Gastroesophageal sphincter (tissue), 4 donors: ENCODE results near the gene SRPK1. TPM values are rescaled to one million over a fixed set of nuclear protein-coding genes. Genes with fewer than 3 reads are reported as not detected.

Experiments used
- ATAC-seq: fragments of 150-250 bp; one replicate; pipeline ENCODE4 v1.9.1; 2016; ENCODE audit warnings: mild to moderate bottlenecking, moderate library complexity
- H3K27ac ChIP-seq, 4 donors: fragments of 200-600 bp; sonication (generic) in 3 of 4; 1 replicate in 3 of 4; 2 replicates in 1 of 4; pipeline ENCODE4 v1.5.1; 2016 to 2019
- H3K27me3 ChIP-seq: fragments of 200-600 bp; sonication (generic); one replicate; pipeline ENCODE4 v1.5.1; 2019
- H3K36me3 ChIP-seq, 2 donors: fragments of 200-600 bp; sonication (generic); one replicate each; pipeline ENCODE4 v1.5.1; 2019; ENCODE audit warnings: control low read depth in 1 of 2
- H3K4me1 ChIP-seq, 3 donors: fragments of 200-600 bp; sonication (generic); 1 replicate in 2 of 3; 2 replicates in 1 of 3; pipeline ENCODE4 v1.5.1; 2016 to 2019; ENCODE audit warnings: control low read depth in 2 of 3
- H3K4me3 ChIP-seq, 2 donors: fragments of 200-600 bp; sonication (generic); one replicate each; pipeline ENCODE4 v1.5.1; 2019; ENCODE audit warnings: mild to moderate bottlenecking in 1 of 2, moderate library complexity in 1 of 2
- H3K9me3 ChIP-seq, 3 donors: fragments of 200-600 bp; sonication (generic); one replicate each; pipeline ENCODE4 v1.5.1; 2017 to 2019; ENCODE audit warnings: control low read depth in 2 of 3
- CTCF ChIP-seq, 4 experiments: fragments of 200-600 bp in 2 of 4; fragments of 450-650 bp in 2 of 4; sonication (generic) in 1 of 4; IDR thresholded peaks; one replicate each; pipeline ENCODE4 v1.5.1; 2017 to 2019; ENCODE audit warnings: antibody characterized with exemption in 4 of 4, mild to moderate bottlenecking in 2 of 4, moderate library complexity in 2 of 4
- EP300 ChIP-seq: sonication (generic); formaldehyde crosslinking; IDR thresholded peaks from one replicate; pipeline ENCODE4 v1.6.1; 2017; ENCODE audit warnings: antibody characterized with exemption, mild to moderate bottlenecking
- POLR2A ChIP-seq, 2 donors: fragments of 450-650 bp; IDR thresholded peaks; one replicate each; pipeline ENCODE4 v1.6.1; 2017; ENCODE audit warnings: antibody characterized with exemption in 2 of 2, mild to moderate bottlenecking in 2 of 2, moderate library complexity in 1 of 2
- POLR2AphosphoS5 ChIP-seq: sonication (generic); formaldehyde crosslinking; IDR thresholded peaks from one replicate; pipeline ENCODE4 v1.6.1; 2017; ENCODE audit warnings: antibody characterized with exemption
- WGBS, 2 donors: methylation state at CpG; one replicate each; pipeline ENCODE4 v1.1.5; 2018; ENCODE audit warnings: low coverage in 1 of 2; 5-methylcytosine and 5-hydroxymethylcytosine counted together
- total RNA-seq, 4 donors: library from RNA; depleted of rRNA; stranded (reverse); fragments of >200 nt; gene quantifications; one replicate each; pipeline ENCODE4 v1.1.0, GENCODE V29; 2016

Gene SRPK1
- total RNA-seq, 4 donors from 2014 or later, result 32.2 to 45.0 (median 37.4) TPM

DNA sequence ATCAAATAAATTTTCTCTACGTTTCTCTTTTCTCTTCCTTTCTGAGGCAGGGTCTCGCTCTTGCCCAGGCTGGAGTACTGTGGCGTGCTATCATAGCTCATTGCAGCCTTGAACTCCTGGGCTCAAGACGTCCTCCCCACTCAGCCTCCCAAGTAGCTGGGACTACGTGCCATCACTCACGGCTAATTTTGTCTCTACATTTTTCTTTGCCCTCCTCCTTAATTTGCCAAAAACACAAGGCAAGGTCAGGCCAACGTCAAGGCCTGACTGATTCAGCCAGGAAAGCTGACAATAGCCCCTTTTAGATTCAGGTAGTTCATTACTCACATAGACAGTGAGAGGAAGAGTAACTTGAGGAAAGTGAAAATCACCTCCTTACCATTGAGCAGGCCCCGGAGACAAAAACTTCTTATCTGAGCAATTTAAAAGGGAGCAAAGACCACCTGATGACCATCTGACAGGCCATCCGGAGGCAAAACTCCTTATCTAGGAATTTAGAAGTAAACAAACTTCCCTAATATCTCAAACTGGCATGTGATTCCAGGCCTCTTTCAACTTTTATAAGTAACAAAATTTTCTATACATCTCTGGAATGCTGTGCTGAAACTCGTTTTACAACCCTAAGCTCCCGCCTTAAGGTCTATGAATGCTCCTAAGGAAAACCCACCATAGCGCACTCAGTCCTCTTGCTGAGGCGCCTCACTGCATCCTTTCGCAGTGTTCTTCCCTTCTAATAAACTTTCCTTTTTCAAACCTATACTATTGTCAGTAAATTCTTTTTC, 42.1 kb upstream of the SRPK1 start:
- Histone ChIP-seq H3K4me1 (no peaks in the 10 kb centered on the region), H3K36me3 (no peaks in the 10 kb centered on the region), H3K4me3 (no peak overlapping the region), H3K27ac (no peak overlapping the region), H3K9me3 (no peaks in the 10 kb centered on the region), H3K27me3 (peaks cover 33% of the 10 kb centered on the region)
- TF ChIP-seq POLR2AphosphoS5 (no peak), POLR2A (IDR thresholded peaks at IDR 0.05) (no peak), EP300 (no peak), CTCF (IDR thresholded peaks at IDR 0.05) (no peak)
- ATAC-seq, result no peak
- WGBS, 2 donors, result 76 to 77% methylated on average over 11 to 14 of the region's 14 CpGs

GRCh38 chr6:35960187-35960586, 39.3 kb upstream of the SRPK1 start:
- Histone ChIP-seq H3K9me3 (no peaks in the 10 kb centered on the region), H3K4me3 (no peak overlapping the region), H3K27ac (no peak overlapping the region), H3K27me3 (peaks cover 36% of the 10 kb centered on the region), H3K4me1 (no peaks in the 10 kb centered on the region), H3K36me3 (no peaks in the 10 kb centered on the region)
- no peak for ATAC-seq
- no peak for TF ChIP-seq EP300
- no peak for TF ChIP-seq POLR2AphosphoS5
- no peak for TF ChIP-seq POLR2A (IDR thresholded peaks at IDR 0.05)
- TF ChIP-seq CTCF (IDR thresholded peaks at IDR 0.05), result no peak
- WGBS, 2 donors, result 46 to 83% methylated on average over 1 to 2 of the region's 2 CpGs

DNA sequence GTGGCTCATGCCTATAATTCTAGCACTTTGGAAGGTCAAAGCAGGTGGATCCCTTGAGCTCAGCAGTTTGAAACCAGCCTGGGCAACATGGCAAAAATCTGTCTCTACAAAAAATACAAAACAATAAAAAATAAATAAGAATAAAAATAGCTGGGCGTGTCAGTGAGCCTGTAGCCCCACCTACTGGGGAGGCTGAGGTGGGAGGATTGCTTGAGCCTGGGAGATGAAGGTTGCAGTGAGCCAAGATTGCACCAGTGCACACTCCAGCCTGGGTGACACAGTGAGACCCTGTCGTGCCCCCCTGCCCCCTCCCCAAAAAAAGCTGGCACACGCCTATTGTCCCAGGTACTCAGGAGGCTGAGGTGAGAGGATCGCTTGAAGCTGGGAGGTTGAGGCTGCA, 35.1 kb upstream of the SRPK1 start:
- no peak for TF ChIP-seq CTCF (IDR thresholded peaks at IDR 0.05)
- no peak for TF ChIP-seq POLR2A (IDR thresholded peaks at IDR 0.05)
- TF ChIP-seq EP300, result no peak
- TF ChIP-seq POLR2AphosphoS5, result no peak
- Histone ChIP-seq H3K4me3 (no peak overlapping the region), H3K9me3 (no peaks in the 10 kb centered on the region), H3K36me3 (no peaks in the 10 kb centered on the region), H3K27ac (no peak overlapping the region), H3K27me3 (peaks cover 32% of the 10 kb centered on the region), H3K4me1 (no peaks in the 10 kb centered on the region)
- WGBS, 2 donors, result 71% methylated on average over 1 of the region's 4 CpGs; no CpG with 5 or more reads in 1 of the 2 donors
- no peak for ATAC-seq

DNA sequence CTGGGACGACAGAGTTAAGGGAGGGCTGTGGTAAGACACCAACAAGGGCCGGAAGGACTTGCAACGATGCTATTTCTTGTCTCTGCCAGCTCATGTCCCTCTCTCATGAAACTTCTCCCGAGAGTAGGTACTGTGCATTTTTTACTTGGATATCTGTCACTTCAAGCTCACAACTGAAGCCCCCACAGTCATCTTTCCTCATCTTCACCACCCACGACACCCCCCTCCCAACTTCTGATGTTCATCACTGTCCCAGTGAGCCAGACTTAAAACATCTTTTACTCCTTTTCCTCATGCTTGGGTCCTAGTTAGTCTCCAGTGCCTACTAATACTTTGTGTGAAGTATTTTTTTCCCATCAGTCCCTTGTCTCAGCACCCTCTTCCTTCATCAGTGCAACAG, 34.6 kb upstream of the SRPK1 start:
- Histone ChIP-seq H3K36me3 (no peaks in the 10 kb centered on the region), H3K4me1 (no peaks in the 10 kb centered on the region), H3K4me3 (no peak overlapping the region), H3K9me3 (no peaks in the 10 kb centered on the region), H3K27me3 (peaks cover 27% of the 10 kb centered on the region), H3K27ac (no peak overlapping the region)
- no peak for ATAC-seq
- TF ChIP-seq POLR2AphosphoS5, result no peak
- no peak for TF ChIP-seq CTCF (IDR thresholded peaks at IDR 0.05)
- no peak for TF ChIP-seq EP300
- TF ChIP-seq POLR2A (IDR thresholded peaks at IDR 0.05), result no peak
- WGBS, 2 donors, result 80 to 87% methylated on average over 5 of the region's 5 CpGs

GRCh38 chr6:35955071-35955470, 34.2 kb upstream of the SRPK1 start:
- WGBS, 2 donors, result 89% methylated on average over 6 of the region's 8 CpGs; no CpG with 5 or more reads in 1 of the 2 donors
- no peak for ATAC-seq

More at GRCh38 chr6:35955071-35955470, 34.2 kb upstream of the SRPK1 start:
- TF ChIP-seq POLR2A (IDR thresholded peaks at IDR 0.05), result no peak
- no peak for TF ChIP-seq CTCF (IDR thresholded peaks at IDR 0.05)
- no peak for TF ChIP-seq POLR2AphosphoS5
- TF ChIP-seq EP300, result no peak
- Histone ChIP-seq H3K36me3 (no peaks in the 10 kb centered on the region), H3K27ac (no peak overlapping the region), H3K9me3 (no peaks in the 10 kb centered on the region), H3K4me1 (no peaks in the 10 kb centered on the region), H3K27me3 (peaks cover 23% of the 10 kb centered on the region), H3K4me3 (no peak overlapping the region)
